HepG2 (cell line): ENCODE data around the gene PALM3. TPM values are rescaled to one million over a fixed set of nuclear protein-coding genes. Genes with fewer than 3 reads are reported as not detected.

Experiments used
- AHR ChIP-seq: IDR thresholded peaks from 2 replicates; pipeline ENCODE4 v1.6.1; 2018; ENCODE audit warnings: missing genetic modification reagents, missing compliant biosample characterization
- ARID3A ChIP-seq: IDR thresholded peaks from 2 replicates; pipeline ENCODE4 v1.6.1; 2012; ENCODE audit warnings: low read depth, low read length, improper control_type of control experiment
- BRD4 ChIP-seq: sonication (generic); formaldehyde crosslinking; IDR thresholded peaks from 2 replicates; pipeline ENCODE4 v1.4.0; 2020; ENCODE audit warnings: missing genetic modification reagents
- EEA1 ChIP-seq: sonication (generic); formaldehyde crosslinking; IDR thresholded peaks from 2 replicates; pipeline ENCODE4 v1.5.1; 2020; ENCODE audit warnings: mild to moderate bottlenecking, missing genetic modification reagents, borderline replicate concordance
- EP300 ChIP-seq, 3 experiments: sonication (generic) in 1 of 3; formaldehyde crosslinking in 1 of 3; IDR thresholded peaks; 2 replicates each; pipeline versions ENCODE4 v1.5.1 to v1.6.1; 2011 to 2020; ENCODE audit warnings: low read depth in 2 of 3, low read length in 2 of 3, borderline replicate concordance in 1 of 3, improper control_type of control experiment in 1 of 3, mild to moderate bottlenecking in 1 of 3, missing genetic modification reagents in 1 of 3, moderate library complexity in 1 of 3
- GTF2F1 ChIP-seq: fragments of 150-350 bp; IDR thresholded peaks from 2 replicates; pipeline ENCODE4 v1.6.1; 2014; ENCODE audit warnings: low read length
- GZF1 ChIP-seq: sonication (generic); formaldehyde crosslinking; IDR thresholded peaks from 2 replicates; pipeline ENCODE4 v1.5.1; 2020; ENCODE audit warnings: mild to moderate bottlenecking, missing genetic modification reagents
- KDM2A ChIP-seq: sonication (generic); formaldehyde crosslinking; IDR thresholded peaks from 2 replicates; pipeline ENCODE4 v1.4.0; 2020; ENCODE audit warnings: low read depth, missing genetic modification reagents, borderline replicate concordance
- MLLT10 ChIP-seq: sonication (generic); formaldehyde crosslinking; IDR thresholded peaks from 2 replicates; pipeline ENCODE4 v1.4.0; 2020; ENCODE audit warnings: missing genetic modification reagents
- SCMH1 ChIP-seq: sonication (generic); formaldehyde crosslinking; IDR thresholded peaks from 2 replicates; pipeline ENCODE4 v1.9.0; 2021; ENCODE audit warnings: missing genetic modification reagents, mild to moderate bottlenecking, borderline replicate concordance
- SMARCC2 ChIP-seq: fragments of 450-650 bp; IDR thresholded peaks from 2 replicates; pipeline ENCODE4 v1.6.1; 2017; ENCODE audit warnings: antibody characterized with exemption, mild to moderate bottlenecking
- TMF1 ChIP-seq: sonication (generic); formaldehyde crosslinking; IDR thresholded peaks from 2 replicates; pipeline ENCODE4 v1.8.1; 2022; ENCODE audit warnings: low read depth, missing genetic modification reagents
- U2AF1 ChIP-seq: fragments of 200-400 bp; formaldehyde crosslinking; optimal IDR thresholded peaks from 2 replicates; pipeline ENCODE3; 2017; ENCODE audit warnings: mild to moderate bottlenecking, low read depth, low read length
- ZFP36L1 ChIP-seq: sonication (generic); formaldehyde crosslinking; IDR thresholded peaks from 2 replicates; pipeline ENCODE4 v1.8.0; 2022; ENCODE audit warnings: mild to moderate bottlenecking, missing genetic modification reagents, moderate library complexity
- ZNF256 ChIP-seq: sonication (generic); formaldehyde crosslinking; conservative IDR thresholded peaks from 2 replicates; pipeline ENCODE4 v1.4.0; 2020; ENCODE audit warnings: missing genetic modification reagents
- ZNF350 ChIP-seq: sonication (generic); formaldehyde crosslinking; IDR thresholded peaks from 2 replicates; pipeline ENCODE4 v1.4.0; 2020; ENCODE audit warnings: mild to moderate bottlenecking, low read depth, missing genetic modification reagents, borderline replicate concordance
- ZSCAN31 ChIP-seq: sonication (generic); formaldehyde crosslinking; IDR thresholded peaks from 2 replicates; pipeline ENCODE4 v1.5.0; 2020; ENCODE audit warnings: low read depth, mild to moderate bottlenecking, missing genetic modification reagents
- polyA plus RNA-seq, 8 experiments: library from polyadenylated mRNA; depleted of rRNA in 3 of 8; stranded (reverse) in 7 of 8; unstranded in 1 of 8; fragments of >200 nt; fragmentation: Illumina TruSeq in 4 of 8; extraction: Trizol in 4 of 8; gene quantifications; 2 replicates each; pipeline versions ENCODE4 v1.2.1 to v1.2.3, GENCODE V29; 2011 to 2016; ENCODE audit warnings: low read depth in 4 of 8, missing spikeins in 1 of 8, mixed read lengths in 1 of 8; ENCODE audit not compliant: insufficient read depth in 1 of 8
- total RNA-seq, 5 experiments: library from RNA; depleted of rRNA; stranded (reverse); fragments of >200 nt; fragmentation: Illumina TruSeq; extraction: Trizol; gene quantifications; 2 replicates each; pipeline ENCODE4 v1.2.3, GENCODE V29; 2016; ENCODE audit warnings: low read depth in 1 of 5
- TF ChIP-seq, protein P1 (sequence below): sonication (generic); formaldehyde crosslinking; IDR thresholded peaks from 2 replicates; pipeline ENCODE4 v1.4.0; 2020; ENCODE audit warnings: missing genetic modification reagents
- TF ChIP-seq, protein P2 (sequence below): sonication (generic); formaldehyde crosslinking; IDR thresholded peaks from 2 replicates; pipeline ENCODE4 v1.8.0; 2023; ENCODE audit warnings: mild to moderate bottlenecking, missing genetic modification reagents
- TF ChIP-seq, protein P3 (sequence below): sonication (generic); formaldehyde crosslinking; IDR thresholded peaks from 2 replicates; pipeline ENCODE4 v1.5.0; 2020; ENCODE audit warnings: missing genetic modification reagents

Gene PALM3
- total and polyA plus RNA-seq, 2 of the 13 experiments (the other 11 are each of a cell fraction or from before 2014, with no cell fraction given): 0.79 to 2.4 TPM

DNA sequence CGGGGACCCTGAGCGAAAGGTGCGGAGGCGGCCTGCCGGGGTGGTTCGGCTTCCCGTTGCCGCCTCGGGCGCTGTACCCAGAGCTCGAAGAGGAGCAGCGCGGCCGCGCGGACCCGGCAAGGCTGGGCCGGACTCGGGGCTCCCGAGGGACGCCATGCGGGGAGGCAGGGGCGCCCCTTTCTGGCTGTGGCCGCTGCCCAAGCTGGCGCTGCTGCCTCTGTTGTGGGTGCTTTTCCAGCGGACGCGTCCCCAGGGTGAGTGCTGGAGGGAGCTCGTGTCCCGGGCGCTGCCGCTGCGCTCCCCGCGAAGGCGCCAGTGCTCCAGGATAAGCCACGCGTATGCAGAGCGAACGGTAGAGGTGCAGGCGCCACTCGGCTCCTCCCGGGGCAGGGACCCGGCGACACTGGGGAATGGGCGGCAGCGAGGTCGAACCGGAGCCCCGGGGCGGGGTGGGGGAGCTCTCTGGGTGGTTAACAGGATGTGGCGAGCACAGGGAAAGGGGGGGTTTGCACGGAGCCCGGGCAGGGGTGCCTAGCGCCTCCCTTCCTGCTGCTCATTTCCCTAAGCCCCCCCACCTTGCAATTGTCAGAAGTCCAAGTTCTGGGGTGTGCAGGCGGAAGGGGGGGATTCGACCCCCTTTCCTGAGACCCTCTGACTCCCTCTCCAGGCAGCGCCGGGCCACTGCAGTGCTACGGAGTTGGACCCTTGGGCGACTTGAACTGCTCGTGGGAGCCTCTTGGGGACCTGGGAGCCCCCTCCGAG, 30.0 kb downstream of the PALM3 start, which contains the start of gene IL27RA (continued):
- TF ChIP-seq, protein P1, sequence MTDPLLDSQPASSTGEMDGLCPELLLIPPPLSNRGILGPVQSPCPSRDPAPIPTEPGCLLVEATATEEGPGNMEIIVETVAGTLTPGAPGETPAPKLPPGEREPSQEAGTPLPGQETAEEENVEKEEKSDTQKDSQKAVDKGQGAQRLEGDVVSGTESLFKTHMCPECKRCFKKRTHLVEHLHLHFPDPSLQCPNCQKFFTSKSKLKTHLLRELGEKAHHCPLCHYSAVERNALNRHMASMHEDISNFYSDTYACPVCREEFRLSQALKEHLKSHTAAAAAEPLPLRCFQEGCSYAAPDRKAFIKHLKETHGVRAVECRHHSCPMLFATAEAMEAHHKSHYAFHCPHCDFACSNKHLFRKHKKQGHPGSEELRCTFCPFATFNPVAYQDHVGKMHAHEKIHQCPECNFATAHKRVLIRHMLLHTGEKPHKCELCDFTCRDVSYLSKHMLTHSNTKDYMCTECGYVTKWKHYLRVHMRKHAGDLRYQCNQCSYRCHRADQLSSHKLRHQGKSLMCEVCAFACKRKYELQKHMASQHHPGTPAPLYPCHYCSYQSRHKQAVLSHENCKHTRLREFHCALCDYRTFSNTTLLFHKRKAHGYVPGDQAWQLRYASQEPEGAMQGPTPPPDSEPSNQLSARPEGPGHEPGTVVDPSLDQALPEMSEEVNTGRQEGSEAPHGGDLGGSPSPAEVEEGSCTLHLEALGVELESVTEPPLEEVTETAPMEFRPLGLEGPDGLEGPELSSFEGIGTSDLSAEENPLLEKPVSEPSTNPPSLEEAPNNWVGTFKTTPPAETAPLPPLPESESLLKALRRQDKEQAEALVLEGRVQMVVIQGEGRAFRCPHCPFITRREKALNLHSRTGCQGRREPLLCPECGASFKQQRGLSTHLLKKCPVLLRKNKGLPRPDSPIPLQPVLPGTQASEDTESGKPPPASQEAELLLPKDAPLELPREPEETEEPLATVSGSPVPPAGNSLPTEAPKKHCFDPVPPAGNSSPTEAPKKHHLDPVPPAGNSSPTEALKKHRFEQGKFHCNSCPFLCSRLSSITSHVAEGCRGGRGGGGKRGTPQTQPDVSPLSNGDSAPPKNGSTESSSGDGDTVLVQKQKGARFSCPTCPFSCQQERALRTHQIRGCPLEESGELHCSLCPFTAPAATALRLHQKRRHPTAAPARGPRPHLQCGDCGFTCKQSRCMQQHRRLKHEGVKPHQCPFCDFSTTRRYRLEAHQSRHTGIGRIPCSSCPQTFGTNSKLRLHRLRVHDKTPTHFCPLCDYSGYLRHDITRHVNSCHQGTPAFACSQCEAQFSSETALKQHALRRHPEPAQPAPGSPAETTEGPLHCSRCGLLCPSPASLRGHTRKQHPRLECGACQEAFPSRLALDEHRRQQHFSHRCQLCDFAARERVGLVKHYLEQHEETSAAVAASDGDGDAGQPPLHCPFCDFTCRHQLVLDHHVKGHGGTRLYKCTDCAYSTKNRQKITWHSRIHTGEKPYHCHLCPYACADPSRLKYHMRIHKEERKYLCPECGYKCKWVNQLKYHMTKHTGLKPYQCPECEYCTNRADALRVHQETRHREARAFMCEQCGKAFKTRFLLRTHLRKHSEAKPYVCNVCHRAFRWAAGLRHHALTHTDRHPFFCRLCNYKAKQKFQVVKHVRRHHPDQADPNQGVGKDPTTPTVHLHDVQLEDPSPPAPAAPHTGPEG (CRISPR knock-in tag): peak; percentile 38; the same call in 1 of the 2 replicates
- TF ChIP-seq ZSCAN31 (CRISPR knock-in tag) (peak; percentile 85), GTF2F1 (no peak), EP300 (IDR thresholded peaks at IDR 0.05; ENCODE audit: low read depth in 2 of 2, low read length in 2 of 2) (no peak), EP300 (CRISPR knock-in tag; IDR thresholded peaks at IDR 0.05; ENCODE audit: borderline replicate concordance) (no peak), ZFP36L1 (CRISPR knock-in tag) (peak; percentile 92; the same call in 1 of the 2 replicates), EEA1 (CRISPR knock-in tag) (peak; percentile 52; the same call in 1 of the 2 replicates), ARID3A (no peak), AHR (no peak), KDM2A (CRISPR knock-in tag) (peak; percentile 73; the same call in 1 of the 2 replicates), GZF1 (CRISPR knock-in tag) (0 out of 2 replicates have a peak, but pooled peaks have one; percentile 23), SCMH1 (CRISPR knock-in tag) (no peak), TMF1 (CRISPR knock-in tag) (peak; percentile 62; the same call in 1 of the 2 replicates), SMARCC2 (no peak), BRD4 (CRISPR knock-in tag) (no peak; the same call in 1 of the 2 replicates), ZNF350 (no peak; the same call in 1 of the 2 replicates), ZNF256 (CRISPR knock-in tag) (no peak; the same call in 1 of the 2 replicates), MLLT10 (CRISPR knock-in tag) (no peak), U2AF1 (no peak)
- TF ChIP-seq, protein P2, sequence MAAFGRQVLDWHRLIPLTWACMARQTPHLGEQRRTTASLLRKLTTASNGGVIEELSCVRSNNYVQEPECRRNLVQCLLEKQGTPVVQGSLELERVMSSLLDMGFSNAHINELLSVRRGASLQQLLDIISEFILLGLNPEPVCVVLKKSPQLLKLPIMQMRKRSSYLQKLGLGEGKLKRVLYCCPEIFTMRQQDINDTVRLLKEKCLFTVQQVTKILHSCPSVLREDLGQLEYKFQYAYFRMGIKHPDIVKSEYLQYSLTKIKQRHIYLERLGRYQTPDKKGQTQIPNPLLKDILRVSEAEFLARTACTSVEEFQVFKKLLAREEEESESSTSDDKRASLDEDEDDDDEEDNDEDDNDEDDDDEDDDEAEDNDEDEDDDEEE (CRISPR knock-in tag): no peak
- TF ChIP-seq, protein P3, sequence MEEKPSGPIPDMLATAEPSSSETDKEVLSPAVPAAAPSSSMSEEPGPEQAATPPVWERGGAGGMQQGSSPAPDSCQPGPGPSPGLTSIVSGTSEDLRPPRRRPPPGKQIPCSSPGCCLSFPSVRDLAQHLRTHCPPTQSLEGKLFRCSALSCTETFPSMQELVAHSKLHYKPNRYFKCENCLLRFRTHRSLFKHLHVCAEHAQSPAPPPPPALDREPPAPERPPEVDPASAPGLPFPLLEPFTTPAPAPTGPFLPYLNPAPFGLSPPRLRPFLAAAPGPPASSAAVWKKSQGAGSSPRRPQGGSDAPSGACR (CRISPR knock-in tag): no peak
